GM21360 (cell line): ENCODE measurements around the gene EGFR.

Experiments
- ATAC-seq: cut with Tn5 transposase; IDR thresholded peaks from one replicate; pipeline ENCODE4 v1.9.1; 2021; ENCODE audit warnings: mild to moderate bottlenecking, moderate library complexity; ENCODE audit not compliant: unreplicated experiment

The EGFR gene

DNA sequence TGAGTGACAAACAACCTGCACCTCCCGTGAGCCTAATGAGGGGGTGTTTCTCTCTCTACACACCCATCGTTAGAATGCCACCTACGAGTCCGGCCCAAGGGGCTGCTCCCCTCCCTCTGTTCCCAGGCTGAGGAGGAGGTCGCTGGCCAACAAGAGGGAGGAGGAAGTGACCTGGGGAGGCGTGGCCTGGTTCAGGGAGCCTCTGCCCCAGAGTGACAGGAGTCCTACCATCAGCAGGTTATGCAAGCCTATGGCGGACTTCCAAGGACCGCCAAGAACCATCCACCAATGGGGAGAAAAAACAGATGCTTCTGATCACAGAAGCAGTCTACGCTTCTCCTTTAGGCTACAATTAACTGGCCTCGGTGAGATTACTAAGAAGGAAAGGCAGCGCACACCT, 12.3 kb upstream of the EGFR start:
- ATAC-seq = no peak

DNA sequence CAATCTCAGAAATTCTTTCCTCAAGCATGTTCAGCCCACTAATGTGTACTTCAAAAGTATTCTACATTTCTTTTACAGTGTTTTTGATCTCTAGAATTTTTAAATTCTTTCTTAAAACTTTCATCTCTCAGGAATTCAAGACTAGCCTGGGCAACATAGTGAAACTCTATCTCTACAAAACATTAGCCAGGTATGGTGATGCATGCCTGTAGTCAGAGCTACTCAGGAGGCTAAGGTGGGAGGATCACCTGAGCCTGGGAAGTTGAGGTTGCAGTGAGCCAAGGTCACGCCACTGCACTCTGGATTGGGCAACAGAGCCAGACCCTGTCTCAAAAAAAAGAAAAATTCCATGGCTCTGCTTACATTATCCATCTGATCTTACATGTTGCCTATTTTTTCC, 5.0 kb upstream of the EGFR start:
- ATAC-seq = no peak

DNA sequence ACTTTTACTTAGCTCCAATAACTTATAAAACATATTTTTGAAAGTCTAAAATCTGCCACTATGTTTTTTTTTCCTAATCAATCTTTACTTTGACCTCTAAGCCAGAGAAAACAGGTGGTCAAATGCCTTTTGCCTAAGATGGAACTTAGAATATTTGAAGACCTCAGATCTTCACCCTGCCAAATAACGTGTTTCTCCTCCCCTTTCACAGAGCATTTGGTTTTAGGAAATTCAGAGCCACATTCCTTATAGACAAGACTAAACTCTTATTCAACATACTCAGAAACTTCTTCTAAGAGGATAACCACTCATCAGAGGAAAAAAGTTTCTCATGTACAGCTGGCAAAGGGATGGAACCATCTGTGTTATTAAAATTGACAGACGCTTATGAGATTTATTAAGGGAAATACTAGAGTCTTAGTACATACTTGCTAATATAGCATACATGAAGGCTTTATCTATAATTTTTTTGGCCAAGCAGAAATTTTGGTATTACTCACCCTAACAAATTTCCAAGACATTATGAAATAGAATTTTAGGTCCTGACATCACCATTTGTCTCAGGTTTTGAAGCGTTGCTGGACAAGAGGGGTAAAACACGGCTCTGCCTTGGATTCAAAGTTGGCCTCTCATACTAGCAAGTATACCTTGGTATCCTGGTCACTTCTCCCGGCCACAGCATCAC, 2.6 kb upstream of the EGFR start:
- no peak for ATAC-seq

DNA sequence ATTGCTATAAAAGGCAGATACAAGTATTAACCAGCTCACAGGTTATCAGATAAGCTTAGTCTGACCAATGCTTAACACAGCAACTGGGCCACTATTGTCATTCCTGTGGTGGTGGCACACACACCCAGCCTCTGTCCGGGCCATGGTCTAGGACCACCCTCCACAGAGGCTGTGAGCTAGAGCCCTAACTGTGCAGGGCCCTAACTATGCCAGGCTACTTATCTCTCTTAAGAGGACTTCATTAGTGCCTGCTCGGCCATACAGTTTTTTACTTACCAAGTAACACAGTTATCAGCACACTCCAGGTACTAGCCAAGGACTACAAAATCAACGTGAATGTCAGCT, 2.1 kb upstream of the EGFR start:
- ATAC-seq = no peak

DNA sequence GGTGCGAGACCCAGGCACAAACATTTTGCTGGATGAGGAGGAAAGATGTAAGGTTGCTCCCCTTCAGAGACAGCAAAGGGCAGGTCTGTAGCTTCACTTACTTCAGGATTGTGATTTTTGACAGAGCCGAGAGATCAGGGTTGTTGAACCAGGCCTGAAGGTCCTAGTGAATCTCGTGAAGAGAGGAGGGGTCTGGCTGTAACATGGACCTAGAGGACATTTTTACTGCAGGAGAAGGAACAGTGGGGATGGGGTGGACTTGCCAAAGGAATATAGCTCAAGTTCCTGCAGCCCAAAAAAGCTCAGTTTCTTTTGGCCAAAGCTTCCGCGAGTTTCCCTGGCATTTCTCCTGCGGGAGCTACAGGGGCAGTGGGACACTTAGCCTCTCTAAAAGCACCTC, 976 bp upstream of the EGFR start:
- ATAC-seq = no peak

DNA sequence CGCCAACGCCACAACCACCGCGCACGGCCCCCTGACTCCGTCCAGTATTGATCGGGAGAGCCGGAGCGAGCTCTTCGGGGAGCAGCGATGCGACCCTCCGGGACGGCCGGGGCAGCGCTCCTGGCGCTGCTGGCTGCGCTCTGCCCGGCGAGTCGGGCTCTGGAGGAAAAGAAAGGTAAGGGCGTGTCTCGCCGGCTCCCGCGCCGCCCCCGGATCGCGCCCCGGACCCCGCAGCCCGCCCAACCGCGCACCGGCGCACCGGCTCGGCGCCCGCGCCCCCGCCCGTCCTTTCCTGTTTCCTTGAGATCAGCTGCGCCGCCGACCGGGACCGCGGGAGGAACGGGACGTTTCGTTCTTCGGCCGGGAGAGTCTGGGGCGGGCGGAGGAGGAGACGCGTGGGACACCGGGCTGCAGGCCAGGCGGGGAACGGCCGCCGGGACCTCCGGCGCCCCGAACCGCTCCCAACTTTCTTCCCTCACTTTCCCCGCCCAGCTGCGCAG, 424 bp downstream of the EGFR start:
- ATAC-seq = no peak

DNA sequence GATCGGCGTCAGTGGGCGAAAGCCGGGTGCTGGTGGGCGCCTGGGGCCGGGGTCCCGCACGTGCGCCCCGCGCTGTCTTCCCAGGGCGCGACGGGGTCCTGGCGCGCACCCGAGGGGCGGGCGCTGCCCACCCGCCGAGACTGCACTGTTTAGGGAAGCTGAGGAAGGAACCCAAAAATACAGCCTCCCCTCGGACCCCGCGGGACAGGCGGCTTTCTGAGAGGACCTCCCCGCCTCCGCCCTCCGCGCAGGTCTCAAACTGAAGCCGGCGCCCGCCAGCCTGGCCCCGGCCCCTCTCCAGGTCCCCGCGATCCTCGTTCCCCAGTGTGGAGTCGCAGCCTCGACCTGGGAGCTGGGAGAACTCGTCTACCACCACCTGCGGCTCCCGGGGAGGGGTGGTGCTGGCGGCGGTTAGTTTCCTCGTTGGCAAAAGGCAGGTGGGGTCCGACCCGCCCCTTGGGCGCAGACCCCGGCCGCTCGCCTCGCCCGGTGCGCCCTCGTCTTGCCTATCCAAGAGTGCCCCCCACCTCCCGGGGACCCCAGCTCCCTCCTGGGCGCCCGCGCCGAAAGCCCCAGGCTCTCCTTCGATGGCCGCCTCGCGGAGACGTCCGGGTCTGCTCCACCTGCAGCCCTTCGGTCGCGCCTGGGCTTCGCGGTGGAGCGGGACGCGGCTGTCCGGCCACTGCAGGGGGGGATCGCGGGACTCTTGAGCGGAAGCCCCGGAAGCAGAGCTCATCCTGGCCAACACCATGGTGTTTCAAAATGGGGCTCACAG, 1.1 kb downstream of the EGFR start:
- ATAC-seq = no peak

DNA sequence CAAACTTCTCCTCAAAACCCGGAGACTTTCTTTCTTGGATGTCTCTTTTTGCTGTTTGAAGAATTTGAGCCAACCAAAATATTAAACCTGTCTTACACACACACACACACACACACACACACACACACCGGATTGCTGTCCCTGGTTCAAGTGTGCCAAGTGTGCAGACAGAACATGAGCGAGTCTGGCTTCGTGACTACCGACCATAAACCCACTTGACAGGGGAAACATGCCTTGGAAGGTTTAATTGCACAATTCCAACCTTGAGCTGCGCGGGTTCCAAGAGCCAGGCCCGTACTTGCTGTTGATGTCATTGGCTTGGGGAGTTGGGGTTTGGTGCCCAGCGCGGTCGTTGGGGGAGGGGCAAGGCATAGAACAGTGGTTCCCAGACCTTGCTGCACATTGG, 1.7 kb downstream of the EGFR start:
- no peak for ATAC-seq

DNA sequence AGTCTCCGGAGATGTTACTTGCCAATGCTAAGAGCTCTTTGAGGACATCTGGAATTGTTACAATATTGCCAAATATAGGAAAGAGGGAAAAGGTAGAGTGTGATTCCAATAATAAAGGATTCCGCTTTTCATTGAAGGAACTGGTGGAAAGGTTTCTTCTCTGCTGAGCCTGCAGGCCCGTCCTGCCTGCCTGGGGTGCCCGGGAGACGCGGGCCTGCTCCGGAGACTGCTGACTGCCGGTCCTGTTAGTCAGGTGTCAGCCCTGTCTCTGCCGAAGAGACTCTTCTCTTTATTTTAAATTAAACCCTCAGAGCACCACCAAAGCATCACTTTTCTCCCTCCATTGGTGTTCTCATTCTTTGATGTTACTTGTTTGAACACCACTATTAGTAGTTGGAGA, 2.2 kb downstream of the EGFR start:
- ATAC-seq = no peak

DNA sequence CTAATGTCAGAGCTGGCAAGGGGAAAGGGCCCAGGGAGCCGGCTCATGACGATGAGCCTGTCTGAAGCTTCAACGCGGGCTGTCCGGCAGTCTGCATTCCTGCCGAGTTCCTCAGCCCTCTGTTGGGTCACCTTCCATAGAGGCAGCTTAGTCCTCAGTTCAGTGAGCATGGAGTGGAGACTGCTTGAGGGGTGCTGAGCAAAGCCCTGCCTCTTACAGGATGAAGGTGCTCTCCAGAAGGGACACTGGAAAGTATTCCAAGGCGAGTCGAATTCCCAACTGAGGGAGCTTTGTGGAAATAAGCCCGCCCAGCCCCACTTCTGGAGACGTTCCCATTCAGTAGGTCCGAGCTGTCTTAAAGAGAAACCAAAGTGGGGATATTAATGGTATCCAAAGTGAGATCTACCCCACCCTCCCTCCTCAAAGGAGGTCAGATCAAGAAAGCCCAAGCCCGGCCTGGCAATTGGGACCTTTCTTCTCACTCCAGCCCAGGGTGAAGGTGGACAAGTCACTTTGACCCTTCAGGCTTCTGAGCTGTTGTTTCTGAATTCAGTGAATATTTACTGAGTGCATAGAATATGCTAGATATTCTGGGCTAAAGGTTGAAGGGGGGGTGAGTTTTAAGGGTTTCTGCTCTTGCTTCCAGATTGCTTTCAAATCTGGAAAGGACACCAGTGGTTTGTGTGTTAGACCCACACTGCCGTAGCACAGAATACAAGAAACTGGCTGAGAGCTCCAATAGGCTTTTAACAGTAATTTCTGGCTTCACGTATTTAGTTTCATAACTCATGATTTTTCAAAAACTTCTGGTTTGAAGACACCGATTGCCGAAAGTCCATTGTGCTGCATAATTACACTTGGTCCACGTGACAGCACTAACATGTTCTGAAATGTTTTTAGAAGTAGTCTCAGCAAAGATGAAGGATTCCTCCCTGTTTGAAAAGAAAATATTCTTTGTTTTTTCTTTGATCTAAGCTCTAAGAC, 3.5 kb downstream of the EGFR start:
- ATAC-seq = no peak

DNA sequence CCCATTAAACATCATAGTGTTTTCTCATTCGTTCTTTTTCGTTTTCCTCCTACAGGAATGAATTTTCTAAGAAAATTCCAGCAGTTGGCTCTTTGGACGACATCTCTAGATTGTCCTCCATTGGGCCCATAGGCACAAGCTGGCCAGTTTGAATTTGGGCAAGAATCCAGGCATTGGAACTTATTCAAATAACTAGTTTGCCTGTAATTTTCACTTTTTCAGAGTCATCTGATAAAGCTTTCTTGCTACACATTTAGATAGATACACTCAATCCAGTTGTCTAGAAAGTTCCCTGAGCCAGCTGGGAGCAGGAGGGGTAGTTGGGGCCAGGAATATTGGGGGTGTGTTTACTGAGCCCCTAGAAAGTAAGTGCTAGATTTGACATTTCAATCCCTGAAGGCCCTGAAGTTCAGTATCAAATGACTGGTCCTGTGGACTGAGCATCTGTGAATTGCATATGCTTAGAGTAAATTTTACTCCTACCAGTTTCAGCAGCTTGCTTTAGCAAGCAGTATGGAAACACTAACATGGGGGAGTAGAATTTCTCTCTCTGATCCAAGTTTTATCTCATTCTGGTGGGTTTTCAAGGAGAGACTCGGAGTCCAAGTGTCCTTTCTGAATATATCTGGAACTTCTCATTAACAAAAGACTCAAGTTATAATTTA, 5.2 kb downstream of the EGFR start:
- no peak for ATAC-seq

DNA sequence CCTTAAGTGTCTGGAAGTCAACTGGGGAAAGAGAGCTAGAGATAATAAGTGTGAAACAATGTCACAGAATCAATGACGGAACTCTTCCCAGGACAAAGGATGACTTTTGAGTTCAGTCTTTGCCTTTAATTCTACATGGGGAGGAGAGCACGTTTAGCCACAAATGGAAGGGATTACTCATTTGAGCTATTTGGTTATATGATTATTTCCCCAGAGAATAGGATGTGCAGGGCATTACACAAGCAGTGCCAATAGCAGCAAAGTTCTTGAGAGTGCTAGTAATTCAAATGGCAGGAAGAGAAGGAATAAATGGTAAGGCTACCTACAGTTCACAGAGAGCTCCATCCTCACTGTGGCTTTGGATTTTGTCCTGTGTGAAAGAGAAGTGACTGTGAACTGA, 6.0 kb downstream of the EGFR start:
- no peak for ATAC-seq

DNA sequence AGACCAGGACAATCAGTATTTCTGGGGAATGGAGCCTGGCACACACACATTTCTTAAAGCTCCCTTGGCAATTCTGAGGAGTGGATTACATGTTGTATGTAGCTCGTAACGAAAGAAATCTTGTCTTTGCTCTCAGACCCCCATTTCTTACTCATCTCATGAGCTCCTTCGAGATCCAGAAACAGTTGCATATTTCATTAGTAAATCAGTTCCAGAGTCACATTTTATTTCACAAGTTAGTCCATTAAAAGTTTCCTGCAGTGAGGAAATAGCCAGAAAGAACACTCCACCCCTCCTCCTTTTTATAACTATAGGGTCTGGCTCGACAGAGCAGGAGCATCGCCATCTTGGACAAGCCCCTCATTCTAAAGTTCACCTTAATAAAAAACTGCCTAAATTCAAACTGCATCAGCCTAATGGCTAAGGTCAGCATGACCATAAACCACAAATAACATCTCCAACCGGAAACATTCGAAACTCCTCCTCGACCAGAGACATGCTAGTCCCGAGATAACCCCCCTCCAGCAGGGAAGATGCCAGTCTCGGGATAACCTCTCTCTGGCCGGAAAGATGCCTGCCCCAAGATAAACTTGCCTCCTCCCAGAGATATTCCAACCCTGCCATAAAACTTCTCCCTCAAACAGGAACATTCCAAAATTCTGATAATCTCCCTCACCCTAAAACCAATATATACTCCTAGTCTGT, 7.4 kb downstream of the EGFR start:
- ATAC-seq = no peak

DNA sequence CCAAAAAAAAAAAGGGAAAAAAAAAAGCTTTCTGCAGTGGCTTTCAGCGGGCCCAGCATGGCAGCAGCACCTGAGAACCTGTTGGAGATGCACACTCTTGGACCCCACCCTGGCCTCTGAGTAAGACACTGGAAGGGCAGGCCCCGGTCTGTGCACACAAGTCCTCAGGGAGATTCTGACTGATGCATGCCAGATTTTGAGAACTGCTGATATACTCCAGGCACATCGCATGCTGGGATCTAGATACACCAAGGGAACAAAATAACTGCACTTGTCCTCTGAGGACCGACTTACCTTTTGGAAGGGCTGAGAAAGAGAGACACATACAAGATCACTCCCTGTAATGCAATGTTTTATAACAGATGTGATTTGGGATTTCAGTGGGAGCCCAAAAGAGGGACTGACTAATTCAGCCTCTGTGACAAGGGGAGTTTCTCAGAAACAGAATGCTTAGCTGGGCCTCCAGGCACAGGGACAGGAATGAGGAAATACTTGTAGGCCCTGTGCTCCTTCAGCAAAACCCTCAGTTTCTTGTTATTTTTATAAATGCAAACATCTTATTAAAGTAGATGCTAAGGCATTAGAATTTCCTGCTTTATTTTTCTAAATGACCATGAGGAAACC, 8.2 kb downstream of the EGFR start:
- ATAC-seq = no peak

DNA sequence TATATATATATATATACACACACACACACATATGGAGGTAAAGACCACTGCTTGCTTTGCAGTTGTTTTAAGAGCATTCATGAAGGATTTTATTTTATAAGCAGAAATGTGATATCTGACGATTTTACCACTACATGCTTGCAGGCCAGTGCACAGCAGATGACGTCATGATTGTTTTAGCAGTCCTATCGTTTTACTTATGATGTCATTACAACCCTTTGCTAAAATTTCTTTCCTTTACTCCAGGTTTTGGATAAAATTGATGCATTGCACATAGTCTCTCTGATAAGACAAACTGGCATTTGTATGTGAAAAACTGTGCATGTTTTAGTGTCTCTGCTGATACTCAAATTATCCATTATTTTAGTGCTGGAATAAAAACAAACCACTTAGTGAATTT, 9.2 kb downstream of the EGFR start:
- no peak for ATAC-seq

DNA sequence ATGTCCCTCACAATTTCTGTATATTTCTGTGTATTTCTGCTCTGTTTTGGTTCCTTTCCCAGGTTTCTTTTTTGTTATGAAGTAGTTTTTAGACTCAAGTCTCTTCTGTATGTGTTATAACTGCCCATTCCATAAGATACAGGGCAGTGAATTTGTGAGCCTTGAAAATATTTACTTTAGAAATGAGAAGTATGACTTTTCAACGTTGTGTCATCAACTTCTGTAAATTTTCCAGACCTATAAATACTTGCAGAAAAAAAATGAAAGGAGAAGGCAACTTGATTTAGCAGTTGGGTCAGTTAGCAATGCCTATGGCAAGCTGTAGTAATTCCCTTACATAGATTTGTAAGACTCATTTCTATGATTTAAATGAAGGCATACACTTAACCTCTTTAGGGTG, 11.5 kb downstream of the EGFR start:
- ATAC-seq = no peak

DNA sequence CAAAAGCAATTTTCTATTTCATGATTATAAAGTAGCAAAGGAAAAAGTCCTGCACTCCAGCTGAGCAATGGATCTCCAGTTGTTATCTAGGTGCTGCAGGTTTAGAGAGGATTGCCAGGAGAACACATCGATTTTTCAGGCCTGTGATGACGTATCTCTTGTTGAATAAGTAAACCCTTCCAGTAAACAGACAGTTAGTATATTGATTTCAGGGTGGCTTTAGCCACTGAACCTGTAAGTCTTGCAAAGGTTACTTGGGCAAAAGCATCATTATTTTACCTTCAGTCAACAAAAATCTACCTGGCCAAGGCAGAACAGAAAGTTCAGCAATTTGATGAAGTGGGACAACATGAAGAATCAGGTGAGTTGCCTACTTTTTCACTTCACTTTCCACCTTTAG, 12.3 kb downstream of the EGFR start:
- no peak for ATAC-seq

DNA sequence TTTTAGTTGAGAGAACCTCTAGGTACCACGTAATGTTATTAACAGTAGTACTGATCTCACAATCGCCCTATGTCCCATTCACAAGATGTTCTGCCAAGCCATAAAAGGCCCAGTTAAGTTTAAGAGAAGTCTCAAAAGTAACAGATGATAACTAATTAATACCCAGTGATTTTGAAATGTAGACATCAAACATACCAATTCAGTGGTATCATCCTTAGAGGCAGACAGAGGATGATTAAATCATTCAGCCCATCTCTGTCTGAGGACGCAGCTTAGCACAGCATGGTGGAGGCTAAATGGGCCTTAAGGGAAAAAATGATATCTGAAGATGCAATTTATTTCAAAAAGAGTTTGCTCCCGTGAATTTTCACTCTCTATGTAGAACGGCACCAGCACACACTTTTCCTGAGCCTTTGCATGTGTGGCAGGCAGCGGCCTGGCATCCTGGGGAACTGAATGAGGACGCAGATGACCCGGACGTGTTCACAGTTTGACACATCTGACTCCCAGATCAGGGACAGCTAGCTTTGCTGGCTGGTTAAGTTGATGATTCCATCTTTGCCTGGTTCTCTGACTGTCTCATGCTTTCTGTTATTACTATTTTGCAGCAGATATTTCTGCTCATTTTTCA, 13.4 kb downstream of the EGFR start:
- no peak for ATAC-seq

DNA sequence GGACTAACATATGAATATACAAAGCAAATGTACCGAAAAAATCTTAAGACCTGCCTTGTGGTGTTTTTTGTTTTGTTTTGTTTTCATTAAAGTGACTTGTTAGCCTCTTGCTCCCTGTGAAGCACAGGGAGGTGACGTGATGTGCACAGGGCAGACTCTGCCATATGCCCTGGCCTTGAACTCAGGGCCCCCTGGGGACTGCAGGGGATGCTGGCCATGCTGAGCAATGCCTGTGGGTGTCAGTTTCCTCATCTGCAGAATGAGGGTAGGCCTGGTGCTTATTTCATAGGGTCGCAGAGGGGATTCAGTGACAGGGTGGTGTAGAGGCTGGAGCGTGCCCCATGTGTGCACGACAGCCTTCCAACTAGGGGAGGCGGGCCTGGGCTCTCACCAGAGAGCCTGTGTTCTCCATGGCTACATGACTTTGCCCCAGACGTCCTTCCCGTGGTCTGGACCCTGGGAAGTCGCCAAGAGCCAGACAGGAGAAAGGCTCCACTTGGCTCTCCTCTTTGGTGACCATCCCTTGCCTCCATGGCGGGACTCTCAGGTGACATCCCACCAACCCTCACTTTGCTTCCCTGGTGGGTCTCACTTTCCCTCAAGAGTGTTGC, 14.5 kb downstream of the EGFR start:
- ATAC-seq = no peak
